Urinary bladder (tissue), 4 donors: ENCODE data around the gene SLC19A3. TPM values are rescaled to one million over a fixed set of nuclear protein-coding genes. Genes with fewer than 3 reads are reported as not detected.
"Not testable (repeated sequence)": the region's sequence is repeated elsewhere in the genome, so short reads cannot be mapped to it uniquely, and the experiment has no call there.

ENCODE experiments used
- DNase-seq: peaks from one replicate; pipeline ENCODE4 v3.0.0-alpha.2; 2015; ENCODE audit errors: extremely low spot score
- H3K27ac ChIP-seq: one replicate; pipeline ENCODE4 v1.5.1; 2013; ENCODE audit warnings: low read depth, mild to moderate bottlenecking, moderate library complexity
- H3K36me3 ChIP-seq: one replicate; pipeline ENCODE4 v1.6.1; 2013; ENCODE audit warnings: mild to moderate bottlenecking, moderate library complexity; ENCODE audit not compliant: insufficient read depth
- H3K4me1 ChIP-seq: one replicate; pipeline ENCODE4 v1.6.1; 2013; ENCODE audit warnings: mild to moderate bottlenecking, moderate library complexity; ENCODE audit not compliant: insufficient read depth
- H3K4me3 ChIP-seq: one replicate; pipeline ENCODE4 v1.5.1; 2013; ENCODE audit warnings: low read depth, low read length
- WGBS: extraction: QIAGEN DNeasy Blood & Tissue Kit; methylation state at CpG from one replicate; pipeline ENCODE4 v1.1.7; 2013; 5-methylcytosine and 5-hydroxymethylcytosine counted together
- polyA plus RNA-seq: library from polyadenylated mRNA; stranded (reverse); fragments of 200-250 nt; gene quantifications from one replicate; pipeline ENCODE4 v1.2.3, GENCODE V29; 2013
- total RNA-seq: library from RNA; depleted of rRNA; stranded (reverse); fragments of >200 nt; gene quantifications from one replicate; pipeline ENCODE4 v1.2.3, GENCODE V29; 2014
- donor health status: healthy with polysubstance abuse.
- donor health status: healthy.

The SLC19A3 gene
- total and polyA plus RNA-seq, 2 donors = 1.4 TPM

GRCh38 chr2:227722821-227723220 is 5.0 kb upstream of the SLC19A3 start:
- WGBS = 73% methylated on average over 7 of the region's 7 CpGs
- H3K4me1 ChIP-seq, H3K27ac ChIP-seq, DNase-seq, H3K4me3 ChIP-seq, H3K36me3 ChIP-seq: not testable (repeated sequence)

GRCh38 chr2:227720680-227721079 is 2.9 kb upstream of the SLC19A3 start:
- 90% methylated on average over 4 of the region's 4 CpGs for WGBS
- no peak overlapping the region for H3K27ac ChIP-seq

GRCh38 chr2:227719641-227720040 is 1.8 kb upstream of the SLC19A3 start:
- Histone ChIP-seq H3K4me3 (no peak overlapping the region), H3K36me3 (no peaks in the 10 kb centered on the region), H3K27ac (no peak overlapping the region), H3K4me1 (no peaks in the 10 kb centered on the region)
- DNase-seq = no peak
- WGBS = 90% methylated on average over 4 of the region's 4 CpGs

More at GRCh38 chr2:227720680-227721079, 2.9 kb upstream of the SLC19A3 start:
- Histone ChIP-seq H3K4me1 (no peaks in the 10 kb centered on the region), H3K36me3 (no peaks in the 10 kb centered on the region), H3K4me3 (no peak overlapping the region)
- DNase-seq = no peak

- DNase-seq = no peak
- Histone ChIP-seq H3K36me3 (no peaks in the 10 kb centered on the region), H3K4me3 (no peak overlapping the region), H3K27ac (no peak overlapping the region), H3K4me1 (no peaks in the 10 kb centered on the region)
- 97% methylated on average over 2 of the region's 2 CpGs for WGBS
Observed at GRCh38 chr2:227716501-227716900, 1.3 kb downstream of the SLC19A3 start.

- H3K36me3 ChIP-seq = no peaks in the 10 kb centered on the region
- no peak for DNase-seq
- WGBS = 98% methylated on average over 1 of the region's 1 CpG
- no peak overlapping the region for H3K4me3 ChIP-seq
- H3K4me1 ChIP-seq = no peaks in the 10 kb centered on the region
- no peak overlapping the region for H3K27ac ChIP-seq
Observed at GRCh38 chr2:227713291-227713690, 4.5 kb downstream of the SLC19A3 start.

- Histone ChIP-seq H3K36me3 (no peaks in the 10 kb centered on the region), H3K4me3 (no peak overlapping the region), H3K4me1 (no peaks in the 10 kb centered on the region), H3K27ac (no peak overlapping the region)
- DNase-seq = no peak
- WGBS = 92% methylated on average over 7 of the region's 7 CpGs
Observed at GRCh38 chr2:227710986-227711385, 6.8 kb downstream of the SLC19A3 start.

GRCh38 chr2:227707390-227707789 is 10.4 kb downstream of the SLC19A3 start:
- WGBS = 88% methylated on average over 6 of the region's 6 CpGs
- Histone ChIP-seq H3K4me3 (no peak overlapping the region), H3K4me1 (no peaks in the 10 kb centered on the region), H3K36me3 (peaks cover 2% of the 10 kb centered on the region), H3K27ac (no peak overlapping the region)
- DNase-seq = no peak

- Histone ChIP-seq H3K4me3 (no peak overlapping the region), H3K4me1 (no peaks in the 10 kb centered on the region), H3K27ac (no peak overlapping the region), H3K36me3 (peaks cover 2% of the 10 kb centered on the region)
- no peak for DNase-seq
- 89% methylated on average over 4 of the region's 4 CpGs for WGBS
Observed at GRCh38 chr2:227706859-227707258, 11.0 kb downstream of the SLC19A3 start.

GRCh38 chr2:227703961-227704360 is 13.9 kb downstream of the SLC19A3 start:
- Histone ChIP-seq H3K36me3 (peaks cover 2% of the 10 kb centered on the region), H3K4me1 (no peaks in the 10 kb centered on the region), H3K27ac (no peak overlapping the region), H3K4me3 (no peak overlapping the region)
- no peak for DNase-seq
- 79% methylated on average over 3 of the region's 3 CpGs for WGBS

- Histone ChIP-seq H3K4me1 (no peaks in the 10 kb centered on the region), H3K27ac (no peak overlapping the region), H3K36me3 (peaks cover 2% of the 10 kb centered on the region), H3K4me3 (no peak overlapping the region)
- 46% methylated on average over 4 of the region's 4 CpGs for WGBS
- DNase-seq = no peak
Observed at GRCh38 chr2:227703280-227703732, 14.5 kb downstream of the SLC19A3 start.

- Histone ChIP-seq H3K4me3 (no peak overlapping the region), H3K4me1 (no peaks in the 10 kb centered on the region), H3K27ac (no peak overlapping the region), H3K36me3 (peaks cover 2% of the 10 kb centered on the region)
- no peak for DNase-seq
- 55% methylated on average over 3 of the region's 3 CpGs for WGBS
Observed at GRCh38 chr2:227701556-227701955, 16.3 kb downstream of the SLC19A3 start.

GRCh38 chr2:227696990-227697679 is 20.7 kb downstream of the SLC19A3 start:
- Histone ChIP-seq H3K27ac (no peak overlapping the region), H3K36me3 (no peaks in the 10 kb centered on the region), H3K4me3 (no peak overlapping the region), H3K4me1 (no peaks in the 10 kb centered on the region)
- 47% methylated on average over 2 of the region's 2 CpGs for WGBS
- DNase-seq = no peak

- DNase-seq = no peak
- no peak overlapping the region for H3K27ac ChIP-seq
- no peak overlapping the region for H3K4me3 ChIP-seq
- H3K4me1 ChIP-seq = no peaks in the 10 kb centered on the region
- 76% methylated on average over 3 of the region's 3 CpGs for WGBS
- H3K36me3 ChIP-seq = no peaks in the 10 kb centered on the region
Observed at GRCh38 chr2:227687189-227687588, 30.6 kb downstream of the SLC19A3 start.

GRCh38 chr2:227684258-227684657 is 33.6 kb downstream of the SLC19A3 start:
- Histone ChIP-seq H3K4me1 (no peaks in the 10 kb centered on the region), H3K36me3 (no peaks in the 10 kb centered on the region), H3K4me3 (no peak overlapping the region), H3K27ac (no peak overlapping the region)
- 78% methylated on average over 5 of the region's 5 CpGs for WGBS
- DNase-seq = no peak
